Amygdala (tissue), 56 donors: Measurements from ENCODE around the gene ZNF423.

Source experiments
- DNase-seq, 56 donors: peaks; one replicate each; lab custom pipeline; 2025; lab: John Stamatoyannopoulos, UW

Gene ZNF423

DNA sequence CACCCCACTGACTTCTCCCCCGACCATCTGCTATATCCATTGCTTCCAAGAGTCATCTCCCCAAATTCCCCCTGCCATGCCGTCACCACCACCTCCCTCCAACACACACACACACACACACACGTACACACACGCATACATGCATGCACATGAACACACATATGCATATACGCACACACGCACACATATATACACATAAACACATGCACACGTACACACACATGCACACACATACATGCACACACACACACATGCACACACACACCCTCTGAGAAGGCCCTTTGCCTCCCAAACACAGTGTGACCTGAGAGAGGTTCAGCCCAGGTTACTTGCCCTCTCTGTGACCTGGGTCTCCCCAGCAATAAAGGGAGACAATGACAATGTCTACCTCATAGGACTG is 95.1 kb downstream of the ZNF423 start:
- no peak for DNase-seq

DNA sequence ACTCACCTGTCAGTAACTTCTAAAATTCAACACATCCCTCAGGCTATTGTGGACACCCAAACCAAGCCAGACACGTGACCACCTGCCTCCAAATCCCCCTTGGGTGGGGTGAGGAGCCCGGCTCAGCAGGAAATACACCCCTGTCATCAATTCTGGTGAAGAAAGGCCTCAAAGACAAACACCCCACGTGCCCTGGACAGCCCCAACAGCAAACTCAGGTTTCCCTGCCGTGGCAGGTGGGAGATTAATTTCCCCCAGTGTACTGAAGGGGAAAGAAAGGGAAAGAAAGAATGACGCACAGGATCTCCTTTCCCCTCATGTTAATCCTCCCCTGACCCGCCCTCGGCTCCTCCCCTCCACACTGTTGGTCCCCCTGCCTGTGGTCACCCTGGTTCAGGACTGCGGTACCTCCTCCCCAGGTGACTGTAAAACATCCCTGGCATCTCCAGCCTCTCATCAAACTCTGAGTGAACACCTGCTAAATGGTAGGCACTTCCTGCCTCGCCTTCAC is 98.3 kb downstream of the ZNF423 start:
- no peak for DNase-seq

DNA sequence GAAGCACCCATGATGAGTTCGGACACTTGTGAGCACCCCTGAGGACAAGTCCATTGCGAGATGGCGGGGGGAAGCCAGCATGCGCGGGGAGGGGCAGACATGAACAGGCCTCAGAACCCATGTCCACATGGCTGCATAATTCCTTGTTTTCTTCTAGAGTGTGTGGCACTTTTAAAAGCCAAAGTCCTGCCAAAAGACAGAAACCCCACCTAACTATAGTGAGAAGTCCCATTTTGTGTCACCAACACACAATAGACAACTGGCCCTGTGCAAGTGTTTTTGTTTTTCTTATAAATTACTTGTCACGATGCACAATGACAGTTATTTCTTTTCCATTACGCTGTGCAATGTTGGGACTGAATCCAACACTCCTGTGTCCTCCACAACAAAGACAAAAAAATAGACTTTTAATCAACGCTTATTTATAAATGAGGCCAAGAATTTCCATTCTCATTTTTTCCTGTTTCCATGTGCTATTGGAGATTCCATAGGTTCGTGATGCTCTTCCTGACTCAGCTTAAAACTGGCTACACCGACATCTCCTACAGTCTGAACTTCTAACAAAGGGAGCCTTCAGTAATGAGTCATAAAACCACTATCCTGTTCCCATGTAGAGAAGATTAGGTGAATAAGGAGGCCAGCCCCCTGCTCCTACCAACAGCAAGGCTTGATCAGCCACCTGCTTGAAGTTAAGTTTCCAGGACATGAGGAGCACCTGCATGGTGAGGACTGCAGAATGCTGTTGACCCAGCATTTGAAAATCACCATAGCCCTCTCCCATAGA is 98.9 kb downstream of the ZNF423 start:
- DNase-seq, result no peak

DNA sequence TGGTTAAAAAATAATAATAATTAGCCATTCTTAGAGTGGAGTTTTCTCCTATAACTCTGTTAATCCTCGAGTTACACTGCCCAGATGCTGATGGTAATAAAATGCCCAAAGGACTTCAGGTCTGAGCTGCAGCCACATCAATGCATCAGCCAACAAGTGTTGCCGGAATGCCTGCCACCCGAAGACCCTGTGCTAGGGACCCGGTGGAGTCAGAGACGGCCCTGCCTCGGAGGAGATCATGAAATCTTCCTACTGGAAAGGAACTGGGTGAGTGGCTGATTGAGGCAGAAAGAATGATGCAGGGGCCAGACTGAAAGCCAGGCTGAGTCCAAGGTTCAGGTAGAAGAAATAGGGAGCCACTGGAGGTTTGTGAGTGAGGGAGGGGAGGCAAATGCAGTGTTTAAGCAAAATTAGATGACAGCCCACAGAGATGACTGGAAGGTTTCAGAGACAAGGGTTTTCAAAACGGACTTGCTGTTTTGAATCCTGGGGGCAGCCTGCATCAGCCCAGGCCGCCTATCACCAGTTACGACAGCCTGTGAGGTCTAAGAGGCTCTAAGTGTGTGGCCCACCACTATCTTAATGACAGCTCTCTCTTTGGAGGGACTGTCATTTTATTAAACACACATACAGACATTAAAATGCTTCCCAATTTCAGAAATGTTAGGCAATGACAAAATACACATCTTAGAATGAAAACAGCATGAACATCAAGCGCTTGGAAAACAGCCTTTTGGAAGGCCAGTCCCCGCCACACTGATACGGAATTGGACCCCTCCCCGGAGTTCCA is 100.0 kb downstream of the ZNF423 start:
- no peak for DNase-seq

DNA sequence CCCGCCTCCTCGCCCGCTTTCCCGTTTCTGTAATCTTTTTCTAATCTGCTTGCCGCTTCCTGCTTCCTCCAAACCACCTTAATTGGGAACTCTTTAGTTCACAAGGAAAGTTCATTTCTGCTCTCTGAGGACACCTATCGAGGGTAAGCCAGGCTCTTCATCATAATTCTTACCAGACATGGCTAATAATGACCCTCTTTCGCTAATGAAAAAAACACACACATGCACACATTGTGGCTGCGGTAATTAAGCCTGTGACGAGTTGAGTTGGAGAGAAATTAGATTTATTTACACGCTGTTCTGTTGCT is 100.6 kb downstream of the ZNF423 start:
- peak in 3 of 56 donors; percentile 3 to 5 (median 3) for DNase-seq

DNA sequence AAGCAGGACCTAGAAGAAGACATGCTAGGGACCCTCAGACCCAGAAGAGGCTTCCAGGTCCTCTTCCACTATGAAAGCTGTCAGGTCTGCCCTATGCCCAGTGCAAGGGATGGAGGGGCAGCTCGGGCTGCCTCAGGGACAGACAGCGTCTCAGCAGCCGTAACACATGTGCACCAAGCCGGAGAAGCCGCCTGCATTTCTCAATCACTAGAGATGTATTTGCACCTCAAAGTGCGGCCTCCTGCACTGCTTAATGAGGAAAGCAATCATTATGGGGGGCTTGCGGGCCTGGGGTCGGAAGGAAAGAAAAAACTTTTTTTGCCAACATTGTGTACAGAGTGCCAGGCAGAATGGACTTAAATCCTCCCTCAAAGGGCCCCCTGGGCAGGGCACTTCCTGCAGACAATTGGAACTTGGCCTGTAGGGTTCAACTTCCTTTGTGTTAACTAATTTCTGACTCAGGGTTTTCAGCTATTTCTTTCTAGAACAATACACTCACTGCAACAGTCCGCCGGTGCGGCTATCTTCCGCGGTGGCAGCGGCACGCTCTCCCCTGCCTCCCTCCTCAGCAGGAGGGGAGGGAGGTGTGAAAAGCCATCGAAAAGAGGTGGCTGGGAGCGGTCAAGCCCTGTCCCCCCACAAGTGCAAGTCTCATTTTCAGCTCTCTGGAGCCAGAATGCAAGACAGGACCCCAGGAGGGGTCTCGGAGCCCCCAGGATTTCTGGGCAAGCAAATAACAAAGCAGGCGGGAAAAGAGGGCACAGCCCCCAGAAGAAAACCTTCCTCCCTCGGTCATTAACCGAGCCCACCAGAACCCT is 101.2 kb downstream of the ZNF423 start:
- no peak for DNase-seq

DNA sequence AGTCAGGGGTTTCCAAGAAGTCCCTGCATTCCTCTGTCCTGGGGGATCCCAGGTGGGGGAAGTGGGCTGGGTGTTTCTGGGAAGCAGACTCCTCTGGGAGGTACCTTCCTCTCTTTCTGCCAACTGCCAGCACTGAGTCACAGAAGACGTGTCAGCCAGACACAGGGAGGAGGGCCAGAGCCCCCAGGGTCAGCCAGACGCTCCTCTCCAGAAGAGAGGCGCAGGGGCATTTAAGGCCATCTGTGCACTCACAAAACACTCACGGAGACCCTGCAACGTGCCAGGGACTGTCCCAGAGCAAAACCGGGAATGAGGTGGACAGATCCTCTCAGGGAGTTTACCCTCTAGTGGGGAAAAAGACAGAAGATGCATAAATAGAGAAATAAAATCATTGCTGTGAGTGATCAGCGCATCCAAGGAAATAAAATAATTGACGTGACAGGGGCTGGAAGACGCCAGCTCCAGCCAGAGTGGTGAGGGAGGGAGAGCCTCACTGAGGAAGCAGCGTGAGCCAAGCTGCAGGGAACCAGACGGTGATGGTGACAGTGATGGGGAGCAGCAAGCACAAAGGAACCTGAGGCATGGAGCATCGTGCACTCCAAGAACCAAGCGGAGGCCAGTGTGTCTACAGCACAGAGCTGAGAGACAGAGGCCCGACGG is 105.4 kb downstream of the ZNF423 start:
- no peak for DNase-seq

DNA sequence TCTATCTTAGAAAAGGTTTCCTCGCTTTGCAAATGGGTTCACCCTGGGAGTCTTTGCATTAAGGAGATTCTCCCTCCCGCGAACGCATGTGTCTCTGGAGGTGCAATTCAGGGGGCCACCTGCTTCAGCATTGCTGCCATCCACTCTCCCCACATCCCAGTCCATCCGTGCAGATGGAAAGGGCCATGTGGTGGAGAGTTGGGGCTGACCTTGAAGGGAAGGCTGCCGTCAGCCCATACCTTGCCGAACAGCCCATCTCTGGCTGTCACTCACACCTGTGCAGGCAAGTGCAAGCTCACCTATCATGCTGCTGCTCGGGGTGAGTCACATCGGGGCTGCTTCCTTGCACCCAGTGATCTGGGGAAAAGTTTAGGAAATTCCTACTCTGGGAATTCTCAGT is 106.1 kb downstream of the ZNF423 start:
- no peak for DNase-seq

DNA sequence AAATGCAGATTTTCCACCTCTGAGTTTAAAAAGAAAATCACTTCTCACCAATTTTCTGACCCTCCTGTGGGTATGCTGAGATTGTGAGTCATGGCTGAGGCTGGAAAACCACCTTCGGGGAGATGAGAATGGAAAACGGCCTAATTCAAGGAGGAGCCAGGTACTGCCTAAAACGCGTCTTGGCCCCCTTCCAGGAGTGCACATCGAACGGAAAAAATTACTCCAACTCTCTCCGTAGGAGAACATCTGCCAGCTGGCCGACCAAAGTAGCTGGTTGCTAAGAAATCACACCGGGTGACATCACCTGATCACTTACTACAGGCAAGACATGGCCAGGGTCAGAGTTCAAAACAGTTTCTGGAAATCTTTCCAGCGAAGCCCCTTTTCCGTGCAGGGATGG is 107.6 kb downstream of the ZNF423 start:
- no peak for DNase-seq

DNA sequence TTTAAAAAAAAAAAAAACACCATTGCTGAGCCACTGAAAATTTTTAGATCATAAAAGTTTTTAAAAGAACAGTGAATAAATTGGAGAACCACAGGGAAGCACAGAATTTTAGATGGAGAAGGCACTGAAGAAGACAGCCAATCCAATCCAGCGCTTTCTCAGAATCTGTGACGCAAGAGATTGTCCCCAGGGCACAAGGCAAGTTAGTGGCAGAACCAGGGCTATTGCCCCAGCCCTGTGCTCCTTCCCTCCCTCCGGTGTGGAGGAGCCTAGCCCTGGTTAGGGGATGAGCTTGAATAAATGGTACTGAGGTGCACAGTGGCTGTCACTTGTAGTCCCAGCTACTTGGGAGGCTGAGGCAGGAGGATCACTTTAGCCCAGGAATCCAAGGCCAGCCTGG is 108.3 kb downstream of the ZNF423 start:
- no peak for DNase-seq

DNA sequence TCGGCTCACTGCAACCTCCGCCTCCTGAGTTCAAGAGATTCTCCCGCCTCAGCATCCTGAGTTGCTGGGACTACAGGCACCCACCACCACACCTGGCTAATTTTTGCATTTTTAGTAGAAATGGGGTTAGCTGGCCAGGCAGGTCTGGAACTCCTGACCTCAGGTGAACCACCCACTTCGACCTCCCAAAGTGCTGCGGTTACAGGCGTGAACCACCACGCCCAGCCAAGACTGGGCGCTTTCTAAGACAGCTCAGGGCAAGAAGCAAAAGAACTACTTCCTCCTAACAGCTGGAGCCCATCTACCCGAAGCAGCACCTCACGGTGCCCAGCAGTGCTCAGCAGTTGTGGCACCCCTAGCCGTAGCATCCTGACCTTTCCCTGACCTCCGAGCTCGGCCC is 109.4 kb downstream of the ZNF423 start:
- DNase-seq, result no peak

DNA sequence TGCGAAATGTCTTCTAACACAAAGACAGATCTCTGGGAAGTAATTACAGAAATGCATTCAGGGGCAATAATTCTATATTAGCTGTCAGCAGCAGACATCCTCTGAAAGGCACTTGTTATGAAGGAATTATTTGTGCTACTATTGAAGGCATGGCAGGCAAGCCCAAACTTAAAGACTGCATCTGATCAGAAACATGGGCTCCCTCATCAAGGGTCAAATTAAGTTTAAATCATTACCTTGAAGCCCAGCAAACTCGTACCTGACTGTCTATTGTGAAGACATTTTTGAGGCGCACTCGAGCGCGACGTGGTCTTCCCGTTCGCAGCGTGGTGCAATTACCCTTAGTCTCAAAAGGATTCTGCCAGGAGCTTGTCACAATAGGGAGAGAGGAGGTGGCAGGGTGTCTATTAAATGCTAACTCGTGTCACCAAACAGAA is 110.6 kb downstream of the ZNF423 start:
- DNase-seq, result no peak

DNA sequence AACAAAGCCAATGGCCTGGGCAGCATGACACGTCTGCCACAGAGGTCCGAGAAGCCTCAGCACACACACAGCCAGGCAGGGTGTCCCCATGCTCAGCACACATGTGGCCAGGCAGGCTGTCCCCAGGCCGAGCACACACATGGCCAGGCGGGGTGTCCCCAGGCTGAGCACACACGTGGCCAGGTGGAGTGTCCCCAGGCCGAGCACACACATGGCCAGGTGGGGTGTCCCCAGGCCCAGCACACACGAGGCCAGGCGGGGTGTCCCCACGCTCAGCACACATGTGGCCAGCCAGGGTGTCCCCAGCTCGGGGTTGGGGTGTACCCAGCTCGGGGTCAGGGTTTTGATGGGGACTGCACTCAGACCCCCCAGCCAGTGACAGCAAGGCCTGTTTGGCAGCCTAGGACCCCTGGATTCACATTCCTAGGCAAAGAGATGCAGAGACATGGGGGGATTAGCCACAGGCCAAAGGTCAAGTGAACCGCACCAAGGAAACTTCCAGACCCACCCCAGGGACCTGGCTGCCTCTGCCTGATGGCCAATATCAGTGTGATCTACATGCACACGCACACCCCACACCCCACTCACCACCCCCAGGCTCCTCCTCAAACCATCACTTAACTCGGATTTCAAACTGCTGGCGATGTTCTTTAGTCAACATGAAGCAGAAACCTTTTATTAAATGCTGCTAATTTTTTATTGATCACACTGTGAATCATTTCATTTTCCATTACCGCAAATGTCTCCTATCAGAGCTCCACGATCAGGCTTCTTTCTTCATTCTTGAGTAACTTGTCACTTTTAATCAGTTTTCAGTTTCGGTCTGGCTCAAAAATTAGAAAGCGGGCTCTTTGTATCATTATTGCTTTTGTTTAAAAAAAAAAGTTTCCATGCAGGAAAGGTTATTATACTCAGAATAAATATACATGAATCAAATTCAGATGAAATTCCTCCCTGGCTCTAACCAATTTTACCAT is 111.4 kb downstream of the ZNF423 start:
- no peak for DNase-seq

DNA sequence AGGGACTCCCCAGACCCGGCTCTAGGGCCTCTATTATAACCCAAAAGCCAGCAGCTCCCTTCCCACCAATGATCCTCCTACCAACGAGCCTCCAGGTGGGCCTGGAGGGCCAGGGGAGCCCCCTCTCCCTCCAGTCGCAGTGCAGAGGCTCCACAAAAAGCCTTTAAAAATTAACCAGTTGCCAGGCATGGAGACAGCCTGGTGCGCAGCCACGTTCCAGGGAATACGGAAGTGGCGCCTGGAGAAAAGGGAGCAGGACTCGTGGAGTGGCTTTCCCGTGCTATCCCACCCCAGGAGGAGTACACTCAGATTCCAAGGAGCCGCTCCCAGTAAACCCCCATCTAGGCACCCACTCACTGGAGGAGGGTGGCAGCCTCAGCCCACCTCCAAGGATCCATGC is 112.3 kb downstream of the ZNF423 start:
- DNase-seq, result no peak

DNA sequence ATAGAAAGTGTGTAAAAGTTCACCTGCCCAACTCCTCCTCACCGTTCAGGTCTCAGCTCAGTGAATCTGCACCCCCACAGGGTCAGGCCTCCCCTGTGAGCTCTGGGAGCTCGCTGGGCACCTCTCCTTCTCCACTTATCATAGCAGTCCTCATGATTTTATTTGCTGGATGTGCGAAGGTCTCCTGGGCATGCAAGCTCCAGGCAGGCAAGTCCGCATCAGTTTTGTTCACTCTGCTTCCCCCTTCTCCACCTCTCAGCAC is 112.8 kb downstream of the ZNF423 start:
- no peak for DNase-seq

DNA sequence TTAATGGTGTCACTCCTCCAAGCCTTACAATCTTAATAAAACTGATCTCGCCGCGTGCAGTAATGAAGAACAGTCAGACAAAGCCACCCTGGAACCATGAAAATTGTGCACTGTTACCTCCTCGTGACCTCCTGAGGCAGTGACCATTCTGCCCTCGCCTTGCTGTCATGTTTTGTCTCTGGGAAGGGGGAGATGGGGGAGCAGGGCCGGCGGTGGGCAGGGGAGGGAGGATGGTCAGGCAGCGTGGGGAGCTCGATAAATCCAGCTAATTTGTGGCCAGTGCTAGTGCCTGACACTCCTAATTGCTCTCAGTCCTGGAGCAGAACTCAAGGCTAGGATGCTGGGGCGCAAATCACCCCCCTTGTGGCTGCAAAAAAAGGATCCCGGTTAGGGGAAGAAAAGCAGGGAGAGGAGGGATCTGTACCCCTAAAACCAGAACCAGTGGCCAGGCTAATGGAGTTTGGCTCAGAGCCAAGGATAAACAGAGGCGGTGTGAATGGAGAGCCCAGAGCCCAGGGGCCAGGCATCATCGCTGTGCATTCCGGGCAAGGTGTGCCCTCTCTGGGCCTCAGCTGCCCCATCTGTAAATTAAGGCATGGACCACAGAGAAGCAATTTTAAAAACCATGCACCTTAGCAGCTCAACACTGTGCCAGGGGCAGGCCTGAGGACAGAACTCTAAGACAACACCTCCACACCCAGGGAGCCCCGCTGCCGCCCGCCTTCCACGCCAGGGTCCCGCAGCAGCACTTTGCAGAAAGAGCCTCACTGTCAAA is 113.3 kb downstream of the ZNF423 start:
- DNase-seq, result no peak

DNA sequence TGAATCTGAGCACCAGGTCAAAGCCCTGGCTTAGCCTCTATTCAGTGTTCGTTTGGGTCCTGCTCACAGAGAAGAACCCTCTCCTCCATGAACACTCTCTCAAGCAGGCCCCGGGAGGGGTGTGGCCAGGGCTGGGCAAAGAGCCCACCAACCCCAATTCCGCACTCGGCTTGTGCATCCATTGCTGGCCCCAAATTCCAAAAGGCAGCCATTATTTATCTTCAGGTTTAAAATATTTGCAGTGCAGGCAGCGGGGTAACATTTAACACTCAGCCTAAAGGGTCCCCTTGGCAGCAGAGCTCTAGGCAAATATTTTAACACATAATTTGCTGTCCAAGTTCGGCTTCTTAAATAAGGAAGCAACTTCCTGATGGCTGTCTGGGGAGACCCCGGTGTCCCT is 115.7 kb downstream of the ZNF423 start:
- no peak for DNase-seq

DNA sequence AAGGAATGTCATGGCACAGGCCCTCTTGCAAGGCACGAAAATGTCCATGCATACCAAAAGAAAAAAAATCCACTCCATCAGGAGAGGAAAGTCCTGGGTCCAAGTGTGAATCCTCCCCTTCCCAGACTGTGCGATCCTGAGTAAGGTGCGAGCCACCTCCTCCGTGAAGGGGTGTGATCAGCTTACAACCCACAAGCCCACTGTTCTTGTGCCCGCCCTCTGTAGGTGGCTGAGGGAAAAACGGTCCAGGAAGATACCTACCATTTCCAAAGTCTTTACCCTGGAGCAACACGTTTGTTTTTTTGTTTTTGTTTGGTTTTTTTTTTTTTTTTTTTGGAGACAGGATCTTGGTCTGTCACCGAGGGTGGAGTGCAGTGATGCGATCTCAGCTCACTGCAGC is 116.5 kb downstream of the ZNF423 start:
- DNase-seq, result no peak

DNA sequence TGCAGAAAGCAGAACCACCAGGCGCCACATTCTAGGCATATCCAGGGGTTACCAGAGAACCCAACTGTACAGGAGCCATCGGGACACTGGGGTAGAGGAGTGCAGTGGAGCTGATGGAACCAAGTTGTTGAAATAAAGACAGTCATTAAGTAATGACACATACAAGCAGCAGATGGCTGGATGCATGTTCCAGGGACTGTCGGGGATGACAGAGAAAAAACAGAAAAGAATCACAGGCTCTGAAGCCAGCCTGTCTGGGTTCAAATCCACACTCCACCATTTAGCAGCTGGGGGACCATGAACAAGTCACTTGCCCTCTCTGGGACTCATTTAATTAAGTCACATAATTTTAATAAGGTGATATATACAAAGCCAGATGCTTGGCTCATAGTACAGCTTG is 117.1 kb downstream of the ZNF423 start:
- no peak for DNase-seq
